ENCODE results near the gene BCAS3.
"Not testable (repeated sequence)": the region's sequence is repeated elsewhere in the genome, so short reads cannot be mapped to it uniquely, and the experiment has no call there.

The BCAS3 gene

GRCh38 chr17:61000911-61001310 is 323.3 kb downstream of the BCAS3 start:
- DNase-seq (ENCODE audit: low read depth, low spot score), result no peak

- DNase-seq (ENCODE audit: low read depth, low spot score), result no peak
These were observed 324.7 kb downstream of the BCAS3 start for GRCh38 chr17:61002316-61002736.

GRCh38 chr17:61005358-61005757 is 327.7 kb downstream of the BCAS3 start:
- DNase-seq (ENCODE audit: low read depth, low spot score), result no peak

GRCh38 chr17:61005958-61006357 is 328.3 kb downstream of the BCAS3 start:
- not testable (repeated sequence) for DNase-seq (ENCODE audit: low read depth, low spot score)

- DNase-seq (ENCODE audit: low read depth, low spot score), result peak; percentile 70
These were observed 330.3 kb downstream of the BCAS3 start for GRCh38 chr17:61007980-61008379.

GRCh38 chr17:61009663-61010062 is 332.0 kb downstream of the BCAS3 start:
- DNase-seq (ENCODE audit: low read depth, low spot score), result no peak

- no peak for DNase-seq (ENCODE audit: low read depth, low spot score)
These were observed 333.1 kb downstream of the BCAS3 start for GRCh38 chr17:61010661-61011170.

- DNase-seq (ENCODE audit: low read depth, low spot score), result no peak
These were observed 333.6 kb downstream of the BCAS3 start for GRCh38 chr17:61011251-61011650.

- DNase-seq (ENCODE audit: low read depth, low spot score), result no peak
These were observed 338.3 kb downstream of the BCAS3 start for GRCh38 chr17:61015966-61016365.

- no peak for DNase-seq (ENCODE audit: low read depth, low spot score)
These were observed 339.8 kb downstream of the BCAS3 start for GRCh38 chr17:61017317-61018006.

GRCh38 chr17:61018938-61019337 is 341.3 kb downstream of the BCAS3 start:
- DNase-seq (ENCODE audit: low read depth, low spot score), result no peak

- DNase-seq (ENCODE audit: low read depth, low spot score), result no peak
These were observed 346.3 kb downstream of the BCAS3 start for GRCh38 chr17:61023996-61024395.

- DNase-seq (ENCODE audit: low read depth, low spot score), result no peak
These were observed 349.2 kb downstream of the BCAS3 start for GRCh38 chr17:61026818-61027217.

- DNase-seq (ENCODE audit: low read depth, low spot score), result no peak
These were observed 351.5 kb downstream of the BCAS3 start for GRCh38 chr17:61029181-61029580.

- DNase-seq (ENCODE audit: low read depth, low spot score), result no peak
These were observed 363.0 kb downstream of the BCAS3 start for GRCh38 chr17:61040666-61041065.

- not testable (repeated sequence) for DNase-seq (ENCODE audit: low read depth, low spot score)
These were observed 364.7 kb downstream of the BCAS3 start for GRCh38 chr17:61042348-61042747.

GRCh38 chr17:61047515-61047914 is 369.9 kb downstream of the BCAS3 start:
- DNase-seq (ENCODE audit: low read depth, low spot score), result no peak

GRCh38 chr17:61048376-61049106 is 370.9 kb downstream of the BCAS3 start:
- no peak for DNase-seq (ENCODE audit: low read depth, low spot score)

GRCh38 chr17:61053469-61053868 is 375.8 kb downstream of the BCAS3 start:
- no peak for DNase-seq (ENCODE audit: low read depth, low spot score)

GRCh38 chr17:61054436-61054835 is 376.8 kb downstream of the BCAS3 start:
- no peak for DNase-seq (ENCODE audit: low read depth, low spot score)

- DNase-seq (ENCODE audit: low read depth, low spot score), result no peak
These were observed 379.6 kb downstream of the BCAS3 start for GRCh38 chr17:61057257-61057656.

GRCh38 chr17:61058066-61058465 is 380.4 kb downstream of the BCAS3 start:
- no peak for DNase-seq (ENCODE audit: low read depth, low spot score)

GRCh38 chr17:61063528-61063927 is 385.9 kb downstream of the BCAS3 start:
- DNase-seq (ENCODE audit: low read depth, low spot score), result no peak

Measured in smooth muscle cell of the brain vasculature (primary cell).